AG10803 (cell line): ENCODE results near the gene CDC42EP4.

Experiments used
- DNase-seq: peaks from one replicate; pipeline ENCODE4 v3.0.0; 2010; ENCODE audit warnings: low read depth
- H3K4me3 ChIP-seq: 2 replicates; pipeline ENCODE4 v1.5.1; 2011; ENCODE audit warnings: mild to moderate bottlenecking, low read length, control low read depth
- CTCF ChIP-seq: conservative IDR thresholded peaks from 2 replicates; pipeline ENCODE4 v1.5.1; 2011; ENCODE audit warnings: mild to moderate bottlenecking, low read length, control low read depth, inconsistent platforms

CDC42EP4 gene

GRCh38 chr17:73349138-73349537, 37.3 kb upstream of the CDC42EP4 start:
- DNase-seq: no peak
- no peak overlapping the region for H3K4me3 ChIP-seq
- TF ChIP-seq CTCF: no peak

GRCh38 chr17:73348829-73349095, 37.0 kb upstream of the CDC42EP4 start:
- no peak overlapping the region for H3K4me3 ChIP-seq
- no peak for DNase-seq
- no peak for TF ChIP-seq CTCF

- H3K4me3 ChIP-seq: no peak overlapping the region
- no peak for DNase-seq
- TF ChIP-seq CTCF: no peak
These were observed 36.4 kb upstream of the CDC42EP4 start for GRCh38 chr17:73348018-73348828.

- no peak for DNase-seq
- no peak overlapping the region for H3K4me3 ChIP-seq
- no peak for TF ChIP-seq CTCF
These were observed 35.5 kb upstream of the CDC42EP4 start for GRCh38 chr17:73347351-73347750.

- no peak for TF ChIP-seq CTCF
- H3K4me3 ChIP-seq: no peak overlapping the region
- no peak for DNase-seq
These were observed 34.8 kb upstream of the CDC42EP4 start for GRCh38 chr17:73346501-73347162.

GRCh38 chr17:73343739-73344454, 32.1 kb upstream of the CDC42EP4 start:
- DNase-seq: no peak
- TF ChIP-seq CTCF: no peak
- H3K4me3 ChIP-seq: no peak overlapping the region
